HepG2 (cell line): ENCODE results near the gene ZNF624. TPM values are rescaled to one million over a fixed set of nuclear protein-coding genes. Genes with fewer than 3 reads are reported as not detected.

Experiments
- ATAD3A ChIP-seq: sonication (generic); formaldehyde crosslinking; IDR thresholded peaks from 2 replicates; pipeline ENCODE4 v1.4.0; 2020; ENCODE audit warnings: missing genetic modification reagents
- CBX5 ChIP-seq: sonication (generic); formaldehyde crosslinking; IDR thresholded peaks from 2 replicates; pipeline ENCODE4 v1.4.0; 2020; ENCODE audit warnings: missing genetic modification reagents, borderline replicate concordance
- CEBPG ChIP-seq: IDR thresholded peaks from 2 replicates; pipeline ENCODE4 v1.6.1; 2016
- DPF2 ChIP-seq: sonication (generic); formaldehyde crosslinking; IDR thresholded peaks from 2 replicates; pipeline ENCODE4 v1.4.0; 2020; ENCODE audit warnings: mild to moderate bottlenecking, low read depth, missing genetic modification reagents, borderline replicate concordance
- E2F1 ChIP-seq: sonication (generic); formaldehyde crosslinking; IDR thresholded peaks from 2 replicates; pipeline ENCODE4 v1.5.0; 2020; ENCODE audit warnings: missing genetic modification reagents
- GPN1 ChIP-seq: sonication (generic); formaldehyde crosslinking; IDR thresholded peaks from 2 replicates; pipeline ENCODE4 v1.5.1; 2020; ENCODE audit warnings: missing genetic modification reagents, borderline replicate concordance
- LCORL ChIP-seq, 2 experiments: fragments of 450-650 bp in 1 of 2; sonication (generic) in 1 of 2; formaldehyde crosslinking in 1 of 2; IDR thresholded peaks; 2 replicates each; pipeline versions ENCODE4 v1.5.0 to v1.6.1; 2017 to 2020; ENCODE audit warnings: antibody characterized with exemption in 1 of 2, missing genetic modification reagents in 1 of 2
- POGK ChIP-seq: sonication (generic); formaldehyde crosslinking; conservative IDR thresholded peaks from 2 replicates; pipeline ENCODE4 v1.8.0; 2022; ENCODE audit warnings: mild to moderate bottlenecking, moderate library complexity, missing genetic modification reagents
- ZBTB7A ChIP-seq: sonication (generic); formaldehyde crosslinking; IDR thresholded peaks from 2 replicates; pipeline ENCODE4 v1.8.0; 2022; ENCODE audit warnings: mild to moderate bottlenecking, missing genetic modification reagents
- ZFP41 ChIP-seq: sonication (generic); formaldehyde crosslinking; IDR thresholded peaks from 2 replicates; pipeline ENCODE4 v1.4.0; 2020; ENCODE audit warnings: mild to moderate bottlenecking, missing genetic modification reagents, borderline replicate concordance
- ZFP90 ChIP-seq: sonication (generic); formaldehyde crosslinking; IDR thresholded peaks from 2 replicates; pipeline ENCODE4 v1.8.0; 2022; ENCODE audit warnings: missing genetic modification reagents, mild to moderate bottlenecking, inconsistent platforms, borderline replicate concordance
- ZMYM4 ChIP-seq: sonication (generic); formaldehyde crosslinking; IDR thresholded peaks from 2 replicates; pipeline ENCODE4 v1.8.1; 2023; ENCODE audit warnings: mild to moderate bottlenecking, missing genetic modification reagents
- ZNF205 ChIP-seq: IDR thresholded peaks from 2 replicates; pipeline ENCODE4 v1.6.1; 2018; ENCODE audit warnings: missing biosample characterization, missing genetic modification reagents
- ZNF543 ChIP-seq: sonication (generic); formaldehyde crosslinking; IDR thresholded peaks from 2 replicates; pipeline ENCODE4 v1.4.0; 2020; ENCODE audit warnings: mild to moderate bottlenecking, missing genetic modification reagents
- ZNF580 ChIP-seq: IDR thresholded peaks from 2 replicates; pipeline ENCODE4 v1.6.1; 2016; ENCODE audit warnings: low read depth, borderline replicate concordance
- ZNF772 ChIP-seq: sonication (generic); formaldehyde crosslinking; IDR thresholded peaks from 2 replicates; pipeline ENCODE4 v1.5.0; 2020; ENCODE audit warnings: mild to moderate bottlenecking, missing genetic modification reagents
- polyA plus RNA-seq, 8 experiments: library from polyadenylated mRNA; depleted of rRNA in 3 of 8; stranded (reverse) in 7 of 8; unstranded in 1 of 8; fragments of >200 nt; fragmentation: Illumina TruSeq in 4 of 8; extraction: Trizol in 4 of 8; gene quantifications; 2 replicates each; pipeline versions ENCODE4 v1.2.1 to v1.2.3, GENCODE V29; 2011 to 2016; ENCODE audit warnings: low read depth in 4 of 8, missing spikeins in 1 of 8, mixed read lengths in 1 of 8; ENCODE audit not compliant: insufficient read depth in 1 of 8
- total RNA-seq, 5 experiments: library from RNA; depleted of rRNA; stranded (reverse); fragments of >200 nt; fragmentation: Illumina TruSeq; extraction: Trizol; gene quantifications; 2 replicates each; pipeline ENCODE4 v1.2.3, GENCODE V29; 2016; ENCODE audit warnings: low read depth in 1 of 5
- TF ChIP-seq, protein P1 (sequence below): sonication (generic); formaldehyde crosslinking; IDR thresholded peaks from 2 replicates; pipeline ENCODE4 v1.4.0; 2020; ENCODE audit warnings: missing genetic modification reagents, borderline replicate concordance
- TF ChIP-seq, protein P2 (sequence below): sonication (generic); formaldehyde crosslinking; IDR thresholded peaks from 2 replicates; pipeline ENCODE4 v1.4.0; 2020; ENCODE audit warnings: missing genetic modification reagents
- TF ChIP-seq, protein P3 (sequence below): sonication (generic); formaldehyde crosslinking; IDR thresholded peaks from 2 replicates; pipeline ENCODE4 v1.5.1; 2020; ENCODE audit warnings: missing genetic modification reagents, mild to moderate bottlenecking, borderline replicate concordance

ZNF624 gene
- total and polyA plus RNA-seq, 2 of the 13 experiments (the other 11 are each of a cell fraction or from before 2014, with no cell fraction given), result 0.75 to 3.5 TPM

GRCh38 chr17:16589097-16589969 is 64.3 kb downstream of the ZNF624 start (continued):
- TF ChIP-seq, protein P1, sequence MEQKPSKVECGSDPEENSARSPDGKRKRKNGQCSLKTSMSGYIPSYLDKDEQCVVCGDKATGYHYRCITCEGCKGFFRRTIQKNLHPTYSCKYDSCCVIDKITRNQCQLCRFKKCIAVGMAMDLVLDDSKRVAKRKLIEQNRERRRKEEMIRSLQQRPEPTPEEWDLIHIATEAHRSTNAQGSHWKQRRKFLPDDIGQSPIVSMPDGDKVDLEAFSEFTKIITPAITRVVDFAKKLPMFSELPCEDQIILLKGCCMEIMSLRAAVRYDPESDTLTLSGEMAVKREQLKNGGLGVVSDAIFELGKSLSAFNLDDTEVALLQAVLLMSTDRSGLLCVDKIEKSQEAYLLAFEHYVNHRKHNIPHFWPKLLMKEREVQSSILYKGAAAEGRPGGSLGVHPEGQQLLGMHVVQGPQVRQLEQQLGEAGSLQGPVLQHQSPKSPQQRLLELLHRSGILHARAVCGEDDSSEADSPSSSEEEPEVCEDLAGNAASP (CRISPR knock-in tag), result peak; percentile 65; the same call in 1 of the 2 replicates
- 0 out of 2 replicates have a peak, but pooled peaks have one; percentile 13 for TF ChIP-seq CBX5 (CRISPR knock-in tag)
- no peak for TF ChIP-seq GPN1 (CRISPR knock-in tag)
- TF ChIP-seq ATAD3A (CRISPR knock-in tag), result no peak
- peak; percentile 58; the same call in 1 of the 2 replicates for TF ChIP-seq ZNF772 (CRISPR knock-in tag)
- TF ChIP-seq LCORL (IDR thresholded peaks at IDR 0.05), result no peak
- TF ChIP-seq LCORL (CRISPR knock-in tag; IDR thresholded peaks at IDR 0.05), result 0 out of 2 replicates have a peak, but pooled peaks have one; percentile 63
- peak; percentile 41; the same call in 1 of the 2 replicates for TF ChIP-seq E2F1 (CRISPR knock-in tag)
- no peak for TF ChIP-seq DPF2 (CRISPR knock-in tag)
- TF ChIP-seq, protein P2, sequence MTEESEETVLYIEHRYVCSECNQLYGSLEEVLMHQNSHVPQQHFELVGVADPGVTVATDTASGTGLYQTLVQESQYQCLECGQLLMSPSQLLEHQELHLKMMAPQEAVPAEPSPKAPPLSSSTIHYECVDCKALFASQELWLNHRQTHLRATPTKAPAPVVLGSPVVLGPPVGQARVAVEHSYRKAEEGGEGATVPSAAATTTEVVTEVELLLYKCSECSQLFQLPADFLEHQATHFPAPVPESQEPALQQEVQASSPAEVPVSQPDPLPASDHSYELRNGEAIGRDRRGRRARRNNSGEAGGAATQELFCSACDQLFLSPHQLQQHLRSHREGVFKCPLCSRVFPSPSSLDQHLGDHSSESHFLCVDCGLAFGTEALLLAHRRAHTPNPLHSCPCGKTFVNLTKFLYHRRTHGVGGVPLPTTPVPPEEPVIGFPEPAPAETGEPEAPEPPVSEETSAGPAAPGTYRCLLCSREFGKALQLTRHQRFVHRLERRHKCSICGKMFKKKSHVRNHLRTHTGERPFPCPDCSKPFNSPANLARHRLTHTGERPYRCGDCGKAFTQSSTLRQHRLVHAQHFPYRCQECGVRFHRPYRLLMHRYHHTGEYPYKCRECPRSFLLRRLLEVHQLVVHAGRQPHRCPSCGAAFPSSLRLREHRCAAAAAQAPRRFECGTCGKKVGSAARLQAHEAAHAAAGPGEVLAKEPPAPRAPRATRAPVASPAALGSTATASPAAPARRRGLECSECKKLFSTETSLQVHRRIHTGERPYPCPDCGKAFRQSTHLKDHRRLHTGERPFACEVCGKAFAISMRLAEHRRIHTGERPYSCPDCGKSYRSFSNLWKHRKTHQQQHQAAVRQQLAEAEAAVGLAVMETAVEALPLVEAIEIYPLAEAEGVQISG (CRISPR knock-in tag), result peak; percentile 54
- 0 out of 2 replicates have a peak, but pooled peaks have one; percentile 32 for TF ChIP-seq ZBTB7A (CRISPR knock-in tag)
- 0 out of 2 replicates have a peak, but pooled peaks have one; percentile 67 for TF ChIP-seq ZFP90 (CRISPR knock-in tag)
- peak; percentile 89 for TF ChIP-seq ZFP41 (CRISPR knock-in tag)
- no peak for TF ChIP-seq CEBPG (CRISPR knock-in tag)
- TF ChIP-seq ZNF543 (CRISPR knock-in tag), result 0 out of 2 replicates have a peak, but pooled peaks have one; percentile 60
- TF ChIP-seq, protein P3, sequence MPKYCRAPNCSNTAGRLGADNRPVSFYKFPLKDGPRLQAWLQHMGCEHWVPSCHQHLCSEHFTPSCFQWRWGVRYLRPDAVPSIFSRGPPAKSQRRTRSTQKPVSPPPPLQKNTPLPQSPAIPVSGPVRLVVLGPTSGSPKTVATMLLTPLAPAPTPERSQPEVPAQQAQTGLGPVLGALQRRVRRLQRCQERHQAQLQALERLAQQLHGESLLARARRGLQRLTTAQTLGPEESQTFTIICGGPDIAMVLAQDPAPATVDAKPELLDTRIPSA (CRISPR knock-in tag), result peak; percentile 89; the same call in 1 of the 2 replicates
- peak; percentile 54; the same call in 1 of the 2 replicates for TF ChIP-seq ZNF580 (CRISPR knock-in tag)
- 0 out of 2 replicates have a peak, but pooled peaks have one; percentile 18 for TF ChIP-seq ZNF205 (CRISPR knock-in tag)
- TF ChIP-seq ZMYM4 (CRISPR knock-in tag), result peak; percentile 88
- TF ChIP-seq POGK, result no peak; the same call in 1 of the 2 replicates
